CD4-positive, alpha-beta T cell treated with Interleukin-17A for 4 hours (primary cell): ENCODE measurements around the gene LGALS13.

Experiments used
- DNase-seq: peaks from one replicate; pipeline ENCODE4 v3.0.0-alpha.2; 2020; ENCODE audit warnings: mixed read lengths

Gene LGALS13

GRCh38 chr19:39602224-39602623 is at the start of gene LGALS13:
LGALS13 (plus strand) TSS chr19:39602524; CDS start chr19:39602569, 45 bp downstream.
- DNase-seq, result no peak

GRCh38 chr19:39553082-39553652 is 49.2 kb upstream of the LGALS13 start:
- no peak for DNase-seq

GRCh38 chr19:39554701-39555311 is 47.5 kb upstream of the LGALS13 start:
- DNase-seq, result no peak

- no peak for DNase-seq
Observed at GRCh38 chr19:39555883-39556282, 46.4 kb upstream of the LGALS13 start.

GRCh38 chr19:39557811-39558623 is 44.3 kb upstream of the LGALS13 start:
- DNase-seq, result peak; percentile 41

- peak; percentile 40 for DNase-seq
Observed at GRCh38 chr19:39558624-39559117, 43.7 kb upstream of the LGALS13 start.

GRCh38 chr19:39563408-39563807 is 38.9 kb upstream of the LGALS13 start:
- DNase-seq, result no peak

- DNase-seq, result no peak
Observed at GRCh38 chr19:39566064-39566463, 36.3 kb upstream of the LGALS13 start.

GRCh38 chr19:39568604-39569003 is 33.7 kb upstream of the LGALS13 start:
- DNase-seq, result no peak

- no peak for DNase-seq
Observed at GRCh38 chr19:39582442-39582841, 19.9 kb upstream of the LGALS13 start.

GRCh38 chr19:39582891-39583625 is 19.3 kb upstream of the LGALS13 start:
- DNase-seq, result no peak

- DNase-seq, result no peak
Observed at GRCh38 chr19:39587496-39587895, 14.8 kb upstream of the LGALS13 start.

GRCh38 chr19:39588066-39588465 is 14.3 kb upstream of the LGALS13 start:
- no peak for DNase-seq

GRCh38 chr19:39590265-39590664 is 12.1 kb upstream of the LGALS13 start:
- no peak for DNase-seq

GRCh38 chr19:39592381-39592780 is 9.9 kb upstream of the LGALS13 start:
- no peak for DNase-seq

- DNase-seq, result no peak
Observed at GRCh38 chr19:39595950-39596349, 6.4 kb upstream of the LGALS13 start.

- no peak for DNase-seq
Observed at GRCh38 chr19:39596911-39597310, 5.4 kb upstream of the LGALS13 start.

GRCh38 chr19:39599116-39599515 is 3.2 kb upstream of the LGALS13 start:
- DNase-seq, result peak; percentile 4

GRCh38 chr19:39603825-39604224 is 1.5 kb downstream of the LGALS13 start:
- no peak for DNase-seq

- DNase-seq, result no peak
Observed at GRCh38 chr19:39607021-39607420, 4.7 kb downstream of the LGALS13 start.

GRCh38 chr19:39607561-39607960 is 5.2 kb downstream of the LGALS13 start:
- DNase-seq, result no peak

- no peak for DNase-seq
Observed at GRCh38 chr19:39613597-39613996, 11.3 kb downstream of the LGALS13 start.

- no peak for DNase-seq
Observed at GRCh38 chr19:39617745-39618144, 15.4 kb downstream of the LGALS13 start.
